Skin epidermis (tissue), 12 donors: Measurements from ENCODE around the gene SPTBN5.

Experiments
- H3K27ac ChIP-seq, 21 experiments: fragments of 200-600 bp; sonication (generic) in 11 of 21; one replicate each; pipeline ENCODE4 v1.5.0; 2020; ENCODE audit warnings: mild to moderate bottlenecking in 3 of 21, inconsistent platforms in 2 of 21, moderate library complexity in 2 of 21
- H3K4me3 ChIP-seq, 7 experiments: fragments of 200-600 bp; sonication (generic) in 2 of 7; one replicate each; pipeline ENCODE4 v1.5.0; 2020; ENCODE audit warnings: inconsistent platforms in 2 of 7, mild to moderate bottlenecking in 2 of 7, moderate library complexity in 1 of 7

The SPTBN5 gene

DNA sequence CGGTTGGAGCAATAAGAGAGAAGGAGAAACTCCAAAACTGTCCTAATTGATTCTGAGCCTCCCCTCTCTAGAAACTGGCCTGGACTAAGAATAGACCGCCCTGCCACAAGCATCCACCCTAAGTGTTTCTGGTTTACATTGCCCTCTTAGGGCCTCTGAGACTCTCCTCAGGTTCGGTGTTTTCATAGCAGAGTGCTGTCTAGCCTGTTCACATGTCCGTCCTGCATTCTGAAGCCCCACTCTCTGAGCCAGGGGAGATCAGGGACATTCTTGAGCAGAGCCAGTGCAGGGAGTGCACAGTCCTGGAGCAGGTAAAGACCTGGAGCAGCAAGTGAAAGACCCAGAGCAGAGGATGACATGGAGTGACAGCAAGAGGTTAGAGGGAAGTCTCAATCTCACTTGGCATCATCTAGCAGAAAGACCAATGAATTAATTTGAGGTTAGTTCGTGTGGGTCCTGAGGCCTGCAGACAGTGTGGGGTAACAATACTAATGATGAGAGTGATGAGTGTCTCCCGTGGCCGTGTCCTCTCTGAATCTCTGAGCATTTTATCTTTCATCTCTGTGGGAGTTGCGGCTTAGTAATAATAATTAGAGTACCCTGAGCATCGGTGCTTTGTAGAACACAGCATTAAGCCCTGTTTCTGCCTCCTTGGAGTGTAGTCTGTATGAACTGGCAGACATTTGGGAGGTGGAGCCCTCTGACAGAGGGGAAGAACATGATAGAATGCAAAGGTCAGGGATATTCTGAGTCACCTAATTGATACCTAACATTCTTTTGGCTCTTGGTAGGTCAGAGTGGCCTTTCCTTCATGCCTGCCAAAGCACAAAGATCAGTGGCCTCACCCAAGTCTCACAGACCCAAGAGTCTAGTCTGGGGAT, 95.0 kb downstream of the SPTBN5 start:
- no peak overlapping the region for H3K4me3 ChIP-seq
- H3K27ac ChIP-seq, result peak overlapping the region in 5 of 21 experiments; percentile 1 to 50 (median 6)
